AG08396 (cell line): Measurements from ENCODE around the gene AP2A1.
"Not testable (repeated sequence)": the region's sequence is repeated elsewhere in the genome, so short reads cannot be mapped to it uniquely, and the experiment has no call there.

ENCODE experiments used
- DNase-seq: peaks from one replicate; pipeline ENCODE4 v3.0.0; 2012; ENCODE audit warnings: low spot score, mixed read lengths

Gene AP2A1

GRCh38 chr19:49766930-49767299 is at the start of gene AP2A1:
Gene AP2A1, plus strand, starts transcription at chr19:49767001. Its CDS starts 133 bp downstream, at chr19:49767134.
- no peak for DNase-seq

- no peak for DNase-seq
These were observed 48.3 kb upstream of the AP2A1 start for GRCh38 chr19:49718511-49718910.

GRCh38 chr19:49718991-49719390 is 47.8 kb upstream of the AP2A1 start:
- no peak for DNase-seq

- DNase-seq = not testable (repeated sequence)
These were observed 47.4 kb upstream of the AP2A1 start for GRCh38 chr19:49719420-49719819.

- peak; percentile 39 for DNase-seq
These were observed 39.4 kb upstream of the AP2A1 start for GRCh38 chr19:49727217-49728030.

- DNase-seq = no peak
These were observed 36.6 kb upstream of the AP2A1 start for GRCh38 chr19:49730166-49730565.

- DNase-seq = no peak
These were observed 28.5 kb upstream of the AP2A1 start for GRCh38 chr19:49738268-49738667.

GRCh38 chr19:49739098-49739497 is 27.7 kb upstream of the AP2A1 start:
- no peak for DNase-seq

GRCh38 chr19:49739933-49740332 is 26.9 kb upstream of the AP2A1 start:
- no peak for DNase-seq

- DNase-seq = no peak
These were observed 25.5 kb upstream of the AP2A1 start for GRCh38 chr19:49741210-49741844.

- DNase-seq = no peak
These were observed 21.8 kb upstream of the AP2A1 start for GRCh38 chr19:49744946-49745381.

GRCh38 chr19:49746206-49746958 is 20.4 kb upstream of the AP2A1 start:
- DNase-seq = peak; percentile 46

- DNase-seq = peak; percentile 67
These were observed 17.6 kb upstream of the AP2A1 start for GRCh38 chr19:49749055-49749716.

GRCh38 chr19:49749771-49750170 is 17.0 kb upstream of the AP2A1 start:
- peak; percentile 44 for DNase-seq

- no peak for DNase-seq
These were observed 14.1 kb upstream of the AP2A1 start for GRCh38 chr19:49752701-49753100.

GRCh38 chr19:49755956-49756355 is 10.8 kb upstream of the AP2A1 start:
- DNase-seq = no peak

- peak; percentile 39 for DNase-seq
These were observed 8.5 kb upstream of the AP2A1 start for GRCh38 chr19:49758292-49758691.

- no peak for DNase-seq
These were observed 5.6 kb upstream of the AP2A1 start for GRCh38 chr19:49761249-49761624.

GRCh38 chr19:49761625-49762311 is 5.0 kb upstream of the AP2A1 start:
- DNase-seq = no peak

- no peak for DNase-seq
These were observed 3.6 kb upstream of the AP2A1 start, which contains the start of gene TSKS for GRCh38 chr19:49763230-49763629. Gene TSKS, minus strand, starts transcription at chr19:49763306. Its CDS starts 59 bp downstream, at chr19:49763247.

GRCh38 chr19:49764341-49764740 is 2.5 kb upstream of the AP2A1 start:
- no peak for DNase-seq
